ENCODE data around the gene DLX2.

DLX2 gene

DNA sequence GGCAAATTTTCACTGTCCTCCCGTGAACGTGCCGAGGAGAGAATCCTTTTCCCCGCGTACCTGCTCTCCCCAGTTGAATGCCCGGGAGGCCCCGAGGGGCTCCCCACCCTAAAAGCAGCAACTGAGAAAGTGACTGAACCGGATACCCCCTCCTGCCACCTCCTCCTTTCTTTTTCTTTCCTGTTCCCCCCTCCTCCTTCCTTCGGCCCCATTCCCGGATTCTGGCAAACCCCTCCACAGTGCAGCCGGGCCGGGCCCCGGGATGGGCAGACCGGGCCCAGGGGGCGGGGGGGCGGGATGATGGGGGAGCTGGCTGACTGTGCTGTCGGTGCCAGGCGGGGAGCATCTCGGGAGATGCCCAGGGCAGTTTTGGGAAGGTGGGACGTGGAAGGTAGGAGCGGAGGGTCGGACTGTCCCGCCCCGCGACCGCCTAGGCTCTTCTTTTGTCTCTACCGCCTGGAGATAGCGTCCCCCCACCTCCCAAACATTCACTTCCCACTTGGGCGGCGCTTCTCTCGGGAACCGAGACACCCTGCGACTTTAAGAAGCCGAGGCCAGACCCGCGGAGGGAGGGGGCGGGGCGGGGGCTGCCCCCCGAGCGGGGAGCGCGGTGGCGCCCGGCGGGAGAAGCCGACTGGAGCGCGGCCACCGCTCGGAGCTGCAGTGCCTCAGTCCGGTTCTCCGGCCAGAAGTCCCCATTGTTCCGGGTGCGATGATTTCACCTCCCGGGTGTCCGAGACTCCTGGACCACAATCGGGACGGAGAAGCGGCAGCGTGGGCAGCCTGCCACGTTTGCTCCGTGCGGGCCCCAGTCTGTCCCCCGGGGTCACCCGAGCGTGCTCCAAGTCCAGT lies 8.2 kb downstream of the DLX2 start:
- DNase-seq (ENCODE audit: low read depth) = peak; percentile 60

- DNase-seq (ENCODE audit: low read depth) = no peak
These were observed 9.0 kb downstream of the DLX2 start for GRCh38 chr2:172093416-172094293.

DNA sequence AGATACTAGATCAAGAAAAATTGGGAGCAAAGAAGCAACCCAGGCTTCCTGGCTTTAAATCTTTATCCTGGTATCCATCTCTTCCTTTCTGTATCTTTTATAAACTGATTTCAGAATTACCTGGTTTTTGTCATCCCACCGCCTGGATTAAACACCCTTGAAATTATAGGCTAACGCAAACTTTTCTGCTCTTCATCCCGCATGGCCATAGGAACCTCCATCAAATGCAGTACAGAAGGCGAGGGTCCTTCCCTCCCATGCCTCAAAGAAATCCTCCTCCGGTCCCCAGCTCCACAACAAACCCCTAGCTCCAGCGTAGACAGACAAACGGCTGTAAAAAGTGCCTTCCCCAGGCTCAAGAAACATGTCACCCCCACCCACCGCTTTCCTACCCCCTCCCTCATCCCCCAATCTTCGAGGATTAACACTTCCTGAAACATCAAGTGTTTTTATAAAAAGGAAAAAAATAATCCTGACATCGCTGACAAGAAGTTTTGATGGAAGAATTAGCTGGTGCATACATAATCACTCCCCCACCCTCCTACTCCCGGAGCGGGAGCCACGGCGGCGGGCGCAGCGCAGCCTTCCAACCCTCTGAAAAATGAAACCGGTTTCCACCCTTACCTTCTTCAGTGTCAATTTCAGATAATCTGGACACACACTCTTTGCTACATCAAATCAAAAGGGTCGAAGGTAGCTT lies 9.8 kb downstream of the DLX2 start:
- no peak for DNase-seq (ENCODE audit: low read depth)

DNA sequence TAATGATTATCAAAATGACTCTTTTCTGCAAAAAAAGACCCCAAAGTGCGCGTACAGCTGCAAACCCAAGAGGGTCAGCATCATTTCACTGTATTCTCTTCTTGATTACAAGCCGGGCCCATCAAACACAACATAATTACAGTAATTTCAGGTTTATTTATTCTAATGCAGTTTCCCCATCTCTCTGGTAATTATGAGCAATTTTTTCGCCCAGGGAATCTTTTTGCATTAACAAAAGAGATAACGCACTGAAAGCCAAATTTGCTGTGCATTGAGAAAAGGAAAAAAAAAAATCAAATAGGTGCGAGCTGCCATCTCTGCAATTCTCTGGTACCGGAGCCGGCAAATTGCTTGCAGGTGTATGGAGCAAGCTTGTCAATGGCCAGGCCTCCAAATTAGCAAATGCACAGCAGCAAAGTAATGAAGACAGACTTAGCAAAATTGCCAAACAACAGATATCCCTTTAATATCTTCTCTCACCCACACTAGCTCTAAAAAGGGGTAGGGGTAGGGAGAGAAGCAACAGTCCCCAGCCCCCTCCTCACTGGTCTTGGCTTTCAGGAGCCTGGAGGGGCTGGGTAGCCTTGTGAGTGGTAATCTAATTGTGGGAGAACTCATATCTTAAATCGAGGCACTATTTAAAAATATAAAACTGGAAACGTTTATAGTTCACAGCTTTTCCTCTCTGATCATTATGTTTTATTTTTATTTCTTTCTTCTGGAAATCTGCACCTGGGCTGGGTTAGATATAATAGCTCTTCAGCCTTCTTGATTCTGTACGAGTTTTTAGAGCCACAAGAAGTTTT lies 10.7 kb downstream of the DLX2 start:
- no peak for DNase-seq (ENCODE audit: low read depth)

GRCh38 chr2:172091000-172091641 lies 11.6 kb downstream of the DLX2 start:
- no peak for DNase-seq (ENCODE audit: low read depth)

DNA sequence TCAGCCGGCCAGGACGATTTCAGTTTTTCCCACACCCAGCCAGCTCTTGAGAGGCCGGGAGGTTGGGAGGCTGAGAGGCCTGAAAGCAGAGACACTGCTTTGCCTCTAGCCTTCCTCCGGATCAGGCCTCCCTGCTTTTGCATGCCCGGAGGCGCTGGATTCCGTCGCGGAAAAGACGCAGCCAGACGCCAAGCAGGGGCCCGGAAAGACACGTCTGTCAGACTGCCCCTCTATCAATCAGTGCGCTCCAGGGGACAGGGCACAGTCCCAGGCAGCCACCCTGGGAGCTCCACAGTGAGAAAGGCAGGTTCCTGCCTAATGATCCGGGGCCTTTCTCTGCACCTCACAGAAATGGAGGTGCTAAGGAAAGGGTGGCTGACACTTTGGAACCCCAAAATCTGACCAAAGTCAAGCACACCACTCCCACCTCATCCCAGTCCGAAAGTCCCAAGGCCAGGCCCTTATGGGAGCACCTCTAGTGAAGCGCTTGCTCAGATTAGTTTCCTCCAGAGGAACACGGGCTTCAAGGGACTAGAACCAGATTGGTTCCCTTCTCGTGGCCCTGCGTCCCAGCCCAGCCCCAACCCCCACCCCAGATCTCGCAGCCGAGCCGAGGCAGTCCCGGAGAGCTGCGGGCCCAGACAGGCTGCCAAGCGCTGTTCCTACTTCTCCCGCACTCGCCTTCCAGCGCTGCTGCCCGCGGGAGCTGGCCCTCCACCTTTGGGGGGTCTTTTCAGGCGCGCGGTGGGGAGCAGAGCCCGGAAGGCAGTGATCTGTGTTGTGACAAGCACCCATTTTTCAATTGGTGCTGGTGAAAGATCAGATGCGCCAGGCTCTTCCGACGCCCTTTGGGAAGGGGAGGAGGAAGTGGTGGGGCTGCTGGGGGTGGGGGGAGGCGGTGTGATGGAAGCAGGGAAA lies 12.4 kb downstream of the DLX2 start:
- DNase-seq (ENCODE audit: low read depth) = no peak

DNA sequence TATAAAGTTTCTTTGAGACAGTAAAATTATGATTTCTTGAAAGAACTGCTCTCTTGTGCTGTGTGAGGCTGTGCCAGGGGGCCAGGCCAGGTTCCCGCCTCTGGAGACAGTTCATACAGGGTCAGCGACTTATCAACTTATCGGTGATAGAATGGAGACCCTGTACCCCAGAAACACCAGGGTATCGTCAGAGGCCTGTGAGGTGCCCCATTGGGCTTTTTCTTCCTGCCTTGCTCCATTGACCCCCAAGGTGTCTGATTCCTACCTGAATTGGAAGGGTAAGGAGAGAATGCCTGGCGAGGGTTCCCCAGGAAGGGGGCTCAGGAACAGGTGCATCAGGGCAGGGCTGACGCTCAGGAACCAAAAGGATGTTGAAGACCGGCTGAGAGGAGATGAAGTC lies 13.1 kb downstream of the DLX2 start:
- no peak for DNase-seq (ENCODE audit: low read depth)

DNA sequence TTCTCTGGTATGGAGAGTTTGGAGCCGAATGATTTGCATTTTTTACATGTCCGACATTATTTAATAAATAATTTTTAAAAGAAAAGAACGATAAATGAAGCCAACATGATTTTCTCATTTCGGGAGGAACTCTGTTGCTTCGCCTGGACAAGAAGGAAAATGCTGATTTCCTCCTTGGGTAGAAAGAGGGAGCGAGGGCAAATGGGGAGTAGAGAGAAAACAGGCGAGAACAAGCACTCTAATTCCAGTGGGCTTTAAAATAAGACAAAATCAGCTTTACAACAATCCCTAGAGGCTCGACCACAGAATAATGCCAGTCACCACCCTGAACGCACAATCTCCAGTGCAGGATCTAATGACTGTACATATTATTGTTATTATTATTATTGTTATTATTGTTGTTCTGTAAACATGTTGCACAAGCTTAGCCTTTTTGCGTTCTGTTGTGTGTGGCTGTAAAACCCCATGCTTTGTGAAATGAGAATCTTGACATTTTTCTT lies 13.6 kb downstream of the DLX2 start:
- no peak for DNase-seq (ENCODE audit: low read depth)

GRCh38 chr2:172088245-172089004 lies 14.3 kb downstream of the DLX2 start:
- no peak for DNase-seq (ENCODE audit: low read depth)

DNA sequence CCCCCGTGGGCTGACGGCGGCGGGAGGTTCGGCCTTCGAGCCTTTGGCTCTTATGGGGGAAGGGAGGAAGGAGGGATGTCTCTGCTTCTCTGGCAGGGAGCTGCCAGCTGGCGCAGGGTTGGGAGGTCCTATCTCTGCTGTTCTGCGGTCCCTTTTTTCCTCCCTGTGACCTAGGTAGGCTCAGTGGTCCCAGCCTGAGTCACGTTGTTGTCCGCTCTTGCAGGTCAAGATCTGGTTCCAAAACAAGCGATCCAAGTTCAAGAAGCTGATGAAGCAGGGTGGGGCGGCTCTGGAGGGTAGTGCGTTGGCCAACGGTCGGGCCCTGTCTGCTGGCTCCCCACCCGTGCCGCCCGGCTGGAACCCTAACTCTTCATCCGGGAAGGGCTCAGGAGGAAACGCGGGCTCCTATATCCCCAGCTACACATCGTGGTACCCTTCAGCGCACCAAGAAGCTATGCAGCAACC lies 14.9 kb downstream of the DLX2 start:
- no peak for DNase-seq (ENCODE audit: low read depth)

- no peak for DNase-seq (ENCODE audit: low read depth)
These were observed 15.4 kb downstream of the DLX2 start for GRCh38 chr2:172087207-172087779.

DNA sequence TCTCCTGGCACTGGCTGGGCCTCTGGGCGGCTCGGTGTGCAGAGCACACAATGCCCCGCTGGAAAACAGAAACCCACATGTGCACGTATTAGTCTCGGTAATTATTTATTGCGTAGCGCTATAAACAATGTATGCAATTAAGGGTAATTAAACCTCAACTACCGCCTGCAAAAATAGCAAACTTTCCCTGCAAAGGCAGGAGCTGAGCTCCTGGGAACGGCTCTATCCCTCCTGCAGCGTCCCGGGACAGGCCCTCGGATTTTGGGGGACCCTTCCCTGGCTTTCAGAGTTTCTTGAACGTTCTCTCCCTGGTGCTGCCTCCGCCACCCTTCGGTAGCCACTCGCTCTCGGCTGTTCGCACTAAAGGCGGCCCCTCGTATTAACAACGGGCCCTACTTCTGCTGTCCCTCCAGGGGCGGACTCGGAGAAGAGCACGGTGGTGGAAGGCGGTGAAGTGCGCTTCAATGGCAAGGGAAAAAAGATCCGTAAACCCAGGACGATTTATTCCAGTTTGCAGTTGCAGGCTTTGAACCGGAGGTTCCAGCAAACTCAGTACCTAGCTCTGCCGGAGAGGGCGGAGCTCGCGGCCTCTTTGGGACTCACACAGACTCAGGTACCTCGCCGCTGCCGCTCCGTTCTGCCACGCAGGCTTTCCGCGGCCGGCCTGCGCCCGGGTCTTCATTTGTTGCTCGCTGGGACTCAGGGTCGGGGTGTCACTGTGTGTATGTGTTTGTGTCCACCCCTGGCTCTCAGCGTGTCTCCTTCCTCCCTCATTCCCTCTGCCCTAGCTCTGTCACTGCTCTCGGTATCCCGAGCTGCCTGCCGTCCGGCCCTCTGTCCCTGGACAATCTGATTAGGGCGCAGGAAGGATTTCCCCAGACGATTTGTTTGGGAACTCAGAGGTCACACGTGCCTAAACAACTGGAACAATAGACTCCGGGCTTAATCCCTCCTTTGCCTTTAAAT lies 16.2 kb downstream of the DLX2 start:
- DNase-seq (ENCODE audit: low read depth) = peak; percentile 60

- DNase-seq (ENCODE audit: low read depth) = no peak
These were observed 17.1 kb downstream of the DLX2 start, which contains the start of gene DLX1 for GRCh38 chr2:172085460-172086159. DLX1 (plus strand) TSS chr2:172085507; CDS start chr2:172085678, 171 bp downstream.

DNA sequence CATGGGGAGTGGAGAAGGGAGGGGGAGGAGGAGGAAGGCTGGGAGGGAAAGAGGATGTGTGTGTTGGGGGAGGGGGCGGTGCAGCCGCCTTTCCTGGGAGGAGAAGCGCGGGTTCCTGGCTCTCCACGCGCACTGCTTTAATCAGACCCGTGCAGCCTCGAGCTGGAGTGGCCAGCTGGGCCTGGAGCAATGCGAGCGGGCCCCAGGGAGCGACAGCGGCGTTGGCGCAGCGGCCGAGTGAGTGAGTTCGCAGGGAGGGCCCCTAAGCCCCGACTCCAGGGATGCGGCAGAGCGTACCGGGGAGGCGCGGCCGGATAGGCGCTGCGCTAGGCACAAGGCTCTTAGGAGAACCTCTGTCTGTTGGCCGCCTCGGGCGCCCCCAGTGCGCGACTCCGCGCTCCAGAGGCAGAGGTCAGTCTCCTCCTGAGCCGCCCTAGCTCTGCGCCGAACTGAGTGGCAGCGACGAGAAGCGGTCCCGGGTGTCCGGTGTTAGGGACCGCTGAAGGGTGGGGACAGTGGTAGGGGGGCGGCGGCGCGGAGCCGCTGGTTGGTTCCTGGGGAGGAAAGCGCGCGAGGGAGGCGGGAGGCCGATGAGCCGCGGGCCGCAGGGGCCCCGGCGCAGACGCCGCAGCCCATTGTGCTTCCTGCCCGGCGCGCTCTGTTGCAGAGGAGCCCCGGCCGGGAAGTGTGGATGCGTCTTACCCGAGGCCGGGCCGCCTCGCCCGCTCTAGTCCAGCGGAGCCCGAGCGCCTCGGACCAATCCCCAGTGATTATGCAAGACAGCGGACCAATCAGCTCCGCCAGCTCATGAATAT lies 17.8 kb downstream of the DLX2 start:
- peak; percentile 98 for DNase-seq (ENCODE audit: low read depth)

GRCh38 chr2:172084395-172084644 lies 18.4 kb downstream of the DLX2 start:
- peak; percentile 59 for DNase-seq (ENCODE audit: low read depth)

All from ELR (cell line).